Measurements from ENCODE around the gene CCT5.
"Not testable (repeated sequence)": the region's sequence is repeated elsewhere in the genome, so short reads cannot be mapped to it uniquely, and the experiment has no call there.

CCT5 gene

GRCh38 chr5:10308844-10309243, 58.8 kb downstream of the CCT5 start:
- Mint-ChIP-seq H3K27me3 (peaks cover 27% of the 10 kb centered on the region), H3K27ac (no peak overlapping the region), H3K9me3 (no peaks in the 10 kb centered on the region), H3K4me3 (peak overlapping the region; percentile 13), H3K36me3 (ENCODE audit: low read depth) (no peaks in the 10 kb centered on the region), H3K4me1 (peaks cover 10% of the 10 kb centered on the region)
- DNase-seq (no peak), ATAC-seq (no peak)

DNA sequence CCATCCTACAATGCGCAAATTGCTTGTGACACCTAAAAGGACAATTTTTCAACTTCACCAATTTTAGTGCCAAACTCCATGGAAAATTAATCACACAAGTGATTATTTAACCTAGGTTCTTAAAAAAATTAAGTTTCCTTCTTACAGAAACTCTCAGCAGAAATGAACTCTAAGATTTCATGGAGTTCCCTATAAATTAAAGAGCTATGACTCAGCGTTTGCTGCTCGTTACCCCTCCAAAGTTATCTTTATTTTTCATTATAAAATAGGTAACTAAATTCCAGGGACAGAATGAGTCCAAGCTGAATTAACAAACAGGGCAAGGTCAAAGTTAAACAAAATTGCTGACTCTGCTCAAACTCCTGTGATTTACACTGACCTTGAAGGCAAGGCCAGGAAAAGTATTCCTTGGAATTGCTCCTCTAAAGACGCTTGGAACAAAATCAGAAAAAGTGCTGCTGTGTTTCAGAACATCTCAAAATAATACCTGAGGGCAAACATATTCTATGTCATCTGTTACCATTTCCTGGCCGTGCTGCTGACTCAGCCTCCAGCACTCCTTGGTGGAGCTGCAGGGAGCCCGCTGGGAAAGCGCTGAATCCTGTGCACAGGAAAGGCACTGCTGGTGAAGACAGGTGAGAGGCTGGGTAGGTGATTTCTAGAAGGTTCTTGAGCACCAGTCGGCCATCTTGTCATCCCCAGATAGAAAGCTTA, 60.1 kb downstream of the CCT5 start:
- ATAC-seq (no peak), DNase-seq (no peak)
- Mint-ChIP-seq H3K27me3 (peaks cover 27% of the 10 kb centered on the region), H3K9me3 (no peaks in the 10 kb centered on the region), H3K4me3 (no peak overlapping the region), H3K27ac (no peak overlapping the region), H3K36me3 (ENCODE audit: low read depth) (no peaks in the 10 kb centered on the region), H3K4me1 (peaks cover 10% of the 10 kb centered on the region)

- Mint-ChIP-seq H3K27me3 (peaks cover 24% of the 10 kb centered on the region), H3K4me1 (peaks cover 10% of the 10 kb centered on the region)
- not testable (repeated sequence) for H3K36me3 Mint-ChIP-seq (ENCODE audit: low read depth); DNase-seq; H3K9me3 Mint-ChIP-seq; H3K27ac Mint-ChIP-seq; H3K4me3 Mint-ChIP-seq
- ATAC-seq, result peak; percentile 75
Observed at GRCh38 chr5:10310835-10311570, 60.9 kb downstream of the CCT5 start.

- H3K27ac Mint-ChIP-seq, result no peak overlapping the region
- no peak overlapping the region for H3K4me3 Mint-ChIP-seq
- DNase-seq, result no peak
Observed at GRCh38 chr5:10311595-10312425, 61.7 kb downstream of the CCT5 start.

DNA sequence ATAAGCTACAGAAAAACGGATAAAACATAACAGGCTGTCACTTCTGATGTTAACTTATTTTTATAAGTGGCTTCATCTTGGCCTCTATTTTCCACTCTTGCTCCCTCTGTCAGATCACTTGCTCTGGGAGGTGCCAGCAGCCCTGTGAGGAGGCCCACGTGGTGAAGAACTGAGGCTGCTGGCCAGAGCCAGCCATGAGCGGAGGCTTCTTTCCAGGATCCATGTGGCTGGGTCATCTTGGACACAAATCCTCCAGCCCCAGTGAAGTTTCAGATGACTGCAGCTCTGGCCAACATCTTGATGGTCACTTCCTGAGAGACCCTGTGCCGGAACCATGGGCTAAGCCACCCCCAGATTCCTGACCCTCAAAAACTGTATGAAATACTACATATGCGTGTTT, 65.1 kb downstream of the CCT5 start:
- ATAC-seq, result no peak
- Mint-ChIP-seq H3K36me3 (ENCODE audit: low read depth) (no peaks in the 10 kb centered on the region), H3K27me3 (peaks cover 2% of the 10 kb centered on the region), H3K9me3 (no peaks in the 10 kb centered on the region), H3K4me3 (no peak overlapping the region), H3K27ac (no peak overlapping the region), H3K4me1 (peaks cover 4% of the 10 kb centered on the region)
- no peak for DNase-seq

More at GRCh38 chr5:10311595-10312425, 61.7 kb downstream of the CCT5 start:
- no peak for ATAC-seq
- H3K27me3 Mint-ChIP-seq, result peaks cover 18% of the 10 kb centered on the region
- H3K36me3 Mint-ChIP-seq (ENCODE audit: low read depth), result no peaks in the 10 kb centered on the region
- peaks cover 10% of the 10 kb centered on the region for H3K4me1 Mint-ChIP-seq
- no peaks in the 10 kb centered on the region for H3K9me3 Mint-ChIP-seq

All from activated naive CD8-positive, alpha-beta T cell treated with anti-CD3 and anti-CD28 coated beads, Interleukin-2, amount 50 U/mL, for 24 hours (primary cell).